Activated naive CD8-positive, alpha-beta T cell treated with anti-CD3 and anti-CD28 coated beads, Interleukin-2, amount 50 U/mL, for 24 hours (primary cell): ENCODE measurements around the gene SOX30.
"Not testable (repeated sequence)": the region's sequence is repeated elsewhere in the genome, so short reads cannot be mapped to it uniquely, and the experiment has no call there.

ENCODE experiments used
- ATAC-seq: fragments of 150-1000 bp; cut with Tn5 transposase; one replicate; pipeline ENCODE4 v1.10.0; 2021
- DNase-seq: peaks from one replicate; pipeline ENCODE4 v3.0.0; 2021
- H3K27ac Mint-ChIP-seq: one replicate; pipeline ENCODE4 v1.8.0; 2021; ENCODE audit warnings: mild to moderate bottlenecking, mixed read lengths
- H3K27me3 Mint-ChIP-seq: one replicate; pipeline ENCODE4 v1.8.0; 2021; ENCODE audit warnings: mixed read lengths
- H3K36me3 Mint-ChIP-seq: one replicate; pipeline ENCODE4 v1.8.0; 2021; ENCODE audit warnings: low read depth, mixed read lengths
- H3K4me1 Mint-ChIP-seq: one replicate; pipeline ENCODE4 v1.8.0; 2021; ENCODE audit warnings: mixed read lengths
- H3K4me3 Mint-ChIP-seq: one replicate; pipeline ENCODE4 v1.8.0; 2021; ENCODE audit warnings: mild to moderate bottlenecking, moderate library complexity, mixed read lengths
- H3K9me3 Mint-ChIP-seq: one replicate; pipeline ENCODE4 v1.8.0; 2021; ENCODE audit warnings: mixed read lengths

SOX30 gene

DNA sequence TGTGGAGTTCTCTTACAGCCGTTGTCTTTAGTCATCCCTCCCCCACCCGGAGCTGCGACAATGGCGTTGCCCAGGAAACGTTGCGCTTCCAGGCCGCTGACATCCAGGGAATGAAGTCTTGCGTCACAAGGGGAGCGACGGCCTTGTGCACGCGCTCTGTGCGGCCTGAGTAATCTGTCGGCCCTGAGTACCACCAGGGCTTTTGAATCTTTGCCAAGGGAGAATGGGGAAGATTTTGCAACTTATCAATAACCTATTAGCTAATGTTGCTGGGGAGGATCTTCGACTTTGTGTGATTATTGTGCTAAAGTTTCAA is at the start of gene SOX30:
Gene SOX30, minus strand, starts transcription at position 62 of the 316 bp plus-strand sequence. CDS start 360 bp downstream, outside the sequence.
- ATAC-seq (no peak), DNase-seq (no peak)
- Mint-ChIP-seq H3K9me3 (peaks cover 38% of the 10 kb centered on the region), H3K36me3 (peaks cover 16% of the 10 kb centered on the region), H3K4me1 (peaks cover 16% of the 10 kb centered on the region), H3K27ac (no peak within 1 kb of the TSS), H3K27me3 (peaks cover 3% of the 10 kb centered on the region), H3K4me3 (peak within 1 kb of the TSS; percentile 53)

GRCh38 chr5:157698674-157699073 is 46.4 kb upstream of the SOX30 start:
- not testable (repeated sequence) for DNase-seq, ATAC-seq, H3K27me3 Mint-ChIP-seq, H3K36me3 Mint-ChIP-seq, H3K4me1 Mint-ChIP-seq, H3K9me3 Mint-ChIP-seq, H3K27ac Mint-ChIP-seq, H3K4me3 Mint-ChIP-seq

- H3K4me1 Mint-ChIP-seq, H3K27me3 Mint-ChIP-seq, H3K4me3 Mint-ChIP-seq, H3K36me3 Mint-ChIP-seq, DNase-seq, H3K27ac Mint-ChIP-seq, ATAC-seq: not testable (repeated sequence)
- H3K9me3 Mint-ChIP-seq: peaks cover 11% of the 10 kb centered on the region
Observed at GRCh38 chr5:157696154-157696553, 43.9 kb upstream of the SOX30 start.

GRCh38 chr5:157693816-157694215 is 41.6 kb upstream of the SOX30 start:
- H3K27ac Mint-ChIP-seq, H3K4me1 Mint-ChIP-seq: not testable (repeated sequence)
- H3K27me3 Mint-ChIP-seq: peaks cover 11% of the 10 kb centered on the region

GRCh38 chr5:157690690-157691433 is 38.6 kb upstream of the SOX30 start:
- peaks cover 6% of the 10 kb centered on the region for H3K9me3 Mint-ChIP-seq
- H3K36me3 Mint-ChIP-seq: no peaks in the 10 kb centered on the region
- peaks cover 8% of the 10 kb centered on the region for H3K27me3 Mint-ChIP-seq
- no peak for DNase-seq
- H3K4me3 Mint-ChIP-seq: no peak overlapping the region
- no peak overlapping the region for H3K27ac Mint-ChIP-seq
- no peak for ATAC-seq
- no peaks in the 10 kb centered on the region for H3K4me1 Mint-ChIP-seq

More at GRCh38 chr5:157693816-157694215, 41.6 kb upstream of the SOX30 start:
- not testable (repeated sequence) for DNase-seq, H3K4me3 Mint-ChIP-seq, ATAC-seq, H3K36me3 Mint-ChIP-seq
- H3K9me3 Mint-ChIP-seq: peaks cover 11% of the 10 kb centered on the region

DNA sequence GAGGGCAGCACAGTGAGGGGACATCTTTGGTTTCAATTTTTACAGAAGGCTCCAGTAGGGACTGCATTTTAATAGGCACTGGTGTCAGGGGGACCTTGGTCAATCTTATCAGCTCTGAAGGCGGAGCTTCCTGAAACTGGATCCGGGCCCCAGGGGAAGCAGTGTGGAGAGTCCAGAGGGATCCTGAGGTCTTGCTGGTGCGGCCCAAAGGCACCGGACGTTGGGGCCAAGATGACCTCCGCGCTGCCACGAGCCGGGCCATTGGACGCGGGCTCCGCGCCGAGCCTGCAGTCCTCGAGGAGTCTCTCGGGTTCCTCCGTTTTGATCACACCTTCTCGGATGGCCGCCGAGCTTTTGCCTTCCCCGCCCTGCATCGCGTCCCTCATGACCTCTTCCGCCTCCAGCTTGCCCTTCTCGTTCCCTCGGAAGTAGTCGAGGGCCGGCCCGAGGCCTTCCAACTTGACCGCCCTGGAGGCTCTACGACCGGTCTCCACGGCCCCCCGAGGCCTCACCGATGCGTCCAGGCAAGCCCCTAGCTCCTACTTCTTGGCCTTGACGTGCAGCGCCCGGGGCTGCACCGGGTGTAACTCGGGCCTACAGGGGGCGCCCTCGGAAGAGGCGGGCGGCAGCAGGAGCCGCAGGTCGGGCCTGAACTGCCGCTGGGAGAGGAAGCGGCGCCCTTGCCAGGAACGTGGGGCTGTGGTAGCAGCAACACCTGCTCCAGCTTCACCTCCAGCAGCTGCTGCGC is 37.9 kb upstream of the SOX30 start:
- Mint-ChIP-seq H3K27me3 (peaks cover 8% of the 10 kb centered on the region), H3K4me1 (no peaks in the 10 kb centered on the region), H3K27ac (no peak overlapping the region), H3K36me3 (no peaks in the 10 kb centered on the region), H3K4me3 (no peak overlapping the region), H3K9me3 (peaks cover 6% of the 10 kb centered on the region)
- DNase-seq: peak; percentile 39
- peak; percentile 59 for ATAC-seq

DNA sequence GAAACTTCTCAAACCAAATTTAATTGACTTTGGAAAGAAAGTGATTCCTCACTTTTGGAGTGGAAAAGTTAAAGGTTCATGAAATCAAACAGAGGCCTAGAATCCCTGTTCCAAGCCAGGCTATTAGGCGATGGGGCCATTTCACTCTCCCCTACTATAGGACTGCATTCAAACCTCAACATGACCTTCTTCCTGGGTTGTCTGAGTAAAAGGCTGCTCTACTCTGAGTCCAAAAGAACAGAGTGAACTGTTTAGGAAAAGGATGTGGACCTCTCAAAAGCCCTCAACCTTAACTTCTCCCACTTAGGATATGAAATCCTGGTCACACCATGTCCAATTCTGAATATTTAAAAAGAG is 34.9 kb upstream of the SOX30 start:
- no peaks in the 10 kb centered on the region for H3K36me3 Mint-ChIP-seq
- DNase-seq (no peak), ATAC-seq (no peak)
- no peak overlapping the region for H3K4me3 Mint-ChIP-seq
- H3K27me3 Mint-ChIP-seq: peaks cover 7% of the 10 kb centered on the region
- peaks cover 6% of the 10 kb centered on the region for H3K9me3 Mint-ChIP-seq
- no peaks in the 10 kb centered on the region for H3K4me1 Mint-ChIP-seq
- no peak overlapping the region for H3K27ac Mint-ChIP-seq

- not testable (repeated sequence) for H3K27ac Mint-ChIP-seq, H3K27me3 Mint-ChIP-seq, ATAC-seq, H3K4me3 Mint-ChIP-seq, H3K9me3 Mint-ChIP-seq, H3K36me3 Mint-ChIP-seq, DNase-seq, H3K4me1 Mint-ChIP-seq
Observed at GRCh38 chr5:157686276-157687197, 34.3 kb upstream of the SOX30 start.

- no peaks in the 10 kb centered on the region for H3K9me3 Mint-ChIP-seq
- no peak overlapping the region for H3K4me3 Mint-ChIP-seq
- no peak overlapping the region for H3K27ac Mint-ChIP-seq
Observed at GRCh38 chr5:157682257-157682656, 30.0 kb upstream of the SOX30 start.

DNA sequence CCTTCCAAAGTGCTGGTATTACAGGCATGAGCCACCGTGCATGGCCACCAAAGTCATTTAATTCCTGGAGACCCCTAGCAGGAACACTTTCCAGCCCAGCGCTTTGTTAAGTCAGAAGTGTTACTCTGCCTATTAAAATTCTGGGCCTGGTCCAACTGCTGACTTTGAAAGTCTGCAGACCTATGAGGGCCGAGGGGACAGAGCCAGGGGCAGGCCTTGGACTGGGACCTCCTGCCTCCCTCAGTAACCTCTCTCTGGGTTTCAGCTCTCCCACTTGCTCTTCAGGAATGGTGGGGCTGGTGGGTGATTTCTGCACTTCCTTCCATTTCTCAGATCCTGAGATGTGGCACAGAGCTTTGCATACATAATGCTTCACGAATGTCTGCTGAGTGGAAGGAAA is 28.8 kb upstream of the SOX30 start:
- H3K4me1 Mint-ChIP-seq: no peaks in the 10 kb centered on the region

More at GRCh38 chr5:157682257-157682656, 30.0 kb upstream of the SOX30 start:
- Mint-ChIP-seq H3K36me3 (no peaks in the 10 kb centered on the region), H3K4me1 (no peaks in the 10 kb centered on the region), H3K27me3 (no peaks in the 10 kb centered on the region)
- no peak for ATAC-seq
- no peak for DNase-seq

DNA sequence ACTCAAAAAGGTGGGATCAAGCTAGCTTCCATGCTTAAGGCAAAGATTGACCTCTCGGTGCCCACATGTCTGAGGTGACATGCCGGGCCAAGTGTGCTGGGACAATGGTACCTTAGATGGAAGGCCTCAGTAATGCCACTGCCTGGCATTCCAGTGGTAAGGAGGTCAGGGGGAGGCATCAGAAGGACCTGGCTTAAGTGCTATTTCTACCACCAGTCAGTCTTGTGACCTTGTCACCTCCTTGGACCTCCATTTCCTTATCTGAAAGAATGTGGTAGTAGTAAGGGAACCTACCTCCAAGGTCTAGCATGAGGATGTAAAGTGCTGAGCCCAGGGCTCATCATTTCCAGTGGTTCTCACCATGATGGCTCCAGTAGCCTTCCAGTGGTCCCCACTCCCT is 28.0 kb upstream of the SOX30 start:
- Mint-ChIP-seq H3K27me3 (peaks cover 2% of the 10 kb centered on the region), H3K9me3 (no peaks in the 10 kb centered on the region), H3K36me3 (no peaks in the 10 kb centered on the region), H3K4me3 (no peak overlapping the region), H3K4me1 (no peaks in the 10 kb centered on the region), H3K27ac (no peak overlapping the region)
- DNase-seq (no peak), ATAC-seq (no peak)

More for the DNA sequence above, 28.8 kb upstream of the SOX30 start:
- ATAC-seq (no peak), DNase-seq (no peak)
- no peaks in the 10 kb centered on the region for H3K36me3 Mint-ChIP-seq
- H3K27me3 Mint-ChIP-seq: peaks cover 2% of the 10 kb centered on the region
- no peak overlapping the region for H3K27ac Mint-ChIP-seq
- H3K4me3 Mint-ChIP-seq: no peak overlapping the region
- no peaks in the 10 kb centered on the region for H3K9me3 Mint-ChIP-seq

GRCh38 chr5:157679801-157680200 is 27.6 kb upstream of the SOX30 start:
- no peak overlapping the region for H3K27ac Mint-ChIP-seq
- H3K4me3 Mint-ChIP-seq: no peak overlapping the region
- H3K27me3 Mint-ChIP-seq: peaks cover 2% of the 10 kb centered on the region
- H3K9me3 Mint-ChIP-seq: no peaks in the 10 kb centered on the region
- H3K36me3 Mint-ChIP-seq: no peaks in the 10 kb centered on the region
- ATAC-seq (no peak), DNase-seq (no peak)
- H3K4me1 Mint-ChIP-seq: no peaks in the 10 kb centered on the region

- DNase-seq: no peak
- H3K4me3 Mint-ChIP-seq: no peak overlapping the region
- H3K27me3 Mint-ChIP-seq: peaks cover 10% of the 10 kb centered on the region
- no peak for ATAC-seq
- no peaks in the 10 kb centered on the region for H3K4me1 Mint-ChIP-seq
- H3K36me3 Mint-ChIP-seq: no peaks in the 10 kb centered on the region
- H3K9me3 Mint-ChIP-seq: no peaks in the 10 kb centered on the region
- H3K27ac Mint-ChIP-seq: no peak overlapping the region
Observed at GRCh38 chr5:157677931-157678330, 25.7 kb upstream of the SOX30 start.

DNA sequence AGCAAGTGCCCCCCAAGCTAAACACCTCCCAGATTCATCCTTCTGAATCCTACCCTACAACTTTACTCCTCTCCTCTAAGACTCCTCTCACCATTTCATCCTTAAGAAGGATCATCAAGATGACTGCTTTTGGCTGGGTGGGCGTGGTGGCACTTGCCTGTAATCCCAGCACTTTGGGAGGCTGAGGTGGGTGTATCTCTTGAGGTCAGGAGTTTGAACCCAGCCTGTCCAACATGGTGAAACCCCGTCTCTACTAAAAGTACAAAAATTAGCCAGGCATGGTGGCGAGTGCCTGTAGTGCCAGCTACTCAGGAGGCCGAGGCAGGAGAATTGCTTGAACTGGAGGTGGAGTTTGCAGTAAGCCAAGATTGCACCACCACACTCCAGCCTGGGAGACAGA is 22.1 kb upstream of the SOX30 start:
- ATAC-seq, H3K9me3 Mint-ChIP-seq, H3K4me3 Mint-ChIP-seq, H3K36me3 Mint-ChIP-seq, H3K27ac Mint-ChIP-seq, DNase-seq: not testable (repeated sequence)
- Mint-ChIP-seq H3K27me3 (peaks cover 40% of the 10 kb centered on the region), H3K4me1 (peaks cover 21% of the 10 kb centered on the region)
